ENCODE measurements around the gene CD300LB.

DNA sequence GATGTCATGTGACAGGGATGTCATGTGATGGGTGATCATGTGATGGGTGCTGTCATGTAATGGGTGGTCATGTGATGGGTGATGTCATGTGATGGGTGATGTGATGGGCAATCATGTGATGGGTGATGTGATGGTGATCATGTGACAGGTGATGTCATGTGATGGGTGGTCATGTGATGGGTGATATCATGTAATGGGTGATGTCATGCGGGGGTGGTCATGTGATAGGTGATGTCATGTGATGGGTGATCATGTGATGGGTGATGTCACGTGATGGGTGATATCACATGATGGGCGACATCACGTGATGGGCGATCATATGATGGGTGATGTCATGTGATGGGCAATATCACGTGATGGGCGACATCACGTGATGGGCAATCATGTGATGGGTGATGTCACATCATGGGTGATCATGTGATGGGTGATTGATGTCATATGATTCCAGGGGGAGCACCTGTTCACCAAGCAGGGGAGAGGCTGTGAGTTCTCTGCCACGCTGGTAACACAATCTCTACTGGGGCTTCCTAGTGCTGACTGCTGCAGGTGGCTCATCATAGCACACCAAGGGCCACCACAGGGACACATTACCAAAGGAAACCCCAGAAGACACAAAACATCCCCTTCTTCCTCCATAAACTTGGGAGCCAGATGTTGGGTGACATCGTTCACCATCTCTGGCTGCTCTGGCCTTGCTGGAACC lies 16.5 kb downstream of the CD300LB start:
- TF ChIP-seq, protein P1, sequence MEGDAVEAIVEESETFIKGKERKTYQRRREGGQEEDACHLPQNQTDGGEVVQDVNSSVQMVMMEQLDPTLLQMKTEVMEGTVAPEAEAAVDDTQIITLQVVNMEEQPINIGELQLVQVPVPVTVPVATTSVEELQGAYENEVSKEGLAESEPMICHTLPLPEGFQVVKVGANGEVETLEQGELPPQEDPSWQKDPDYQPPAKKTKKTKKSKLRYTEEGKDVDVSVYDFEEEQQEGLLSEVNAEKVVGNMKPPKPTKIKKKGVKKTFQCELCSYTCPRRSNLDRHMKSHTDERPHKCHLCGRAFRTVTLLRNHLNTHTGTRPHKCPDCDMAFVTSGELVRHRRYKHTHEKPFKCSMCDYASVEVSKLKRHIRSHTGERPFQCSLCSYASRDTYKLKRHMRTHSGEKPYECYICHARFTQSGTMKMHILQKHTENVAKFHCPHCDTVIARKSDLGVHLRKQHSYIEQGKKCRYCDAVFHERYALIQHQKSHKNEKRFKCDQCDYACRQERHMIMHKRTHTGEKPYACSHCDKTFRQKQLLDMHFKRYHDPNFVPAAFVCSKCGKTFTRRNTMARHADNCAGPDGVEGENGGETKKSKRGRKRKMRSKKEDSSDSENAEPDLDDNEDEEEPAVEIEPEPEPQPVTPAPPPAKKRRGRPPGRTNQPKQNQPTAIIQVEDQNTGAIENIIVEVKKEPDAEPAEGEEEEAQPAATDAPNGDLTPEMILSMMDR (IDR thresholded peaks at IDR 0.05), result no peak
- TF ChIP-seq POLR2A (IDR thresholded peaks at IDR 0.05), result no peak
- no peak for TF ChIP-seq POLR2AphosphoS5 (IDR thresholded peaks at IDR 0.05)

All from stomach (tissue), 4 donors.